Transverse colon (tissue), 4 donors: ENCODE data around the gene BRIP1. TPM values are rescaled to one million over a fixed set of nuclear protein-coding genes. Genes with fewer than 3 reads are reported as not detected.

ENCODE experiments used
- DNase-seq: peaks from one replicate; pipeline ENCODE4 v3.0.0-alpha.2; 2019
- H3K27ac ChIP-seq, 4 donors: fragments of 200-600 bp; sonication (generic); 2 replicates each; pipeline ENCODE4 v1.5.1; 2016 to 2018; ENCODE audit warnings: inconsistent platforms in 4 of 4
- H3K27me3 ChIP-seq: fragments of 200-600 bp; sonication (generic); 2 replicates; pipeline ENCODE4 v1.5.1; 2017; ENCODE audit warnings: inconsistent platforms
- H3K36me3 ChIP-seq, 4 donors: fragments of 200-600 bp; sonication (generic); 2 replicates each; pipeline ENCODE4 v1.5.1; 2017 to 2019; ENCODE audit warnings: inconsistent platforms in 4 of 4
- H3K4me1 ChIP-seq, 4 donors: fragments of 200-600 bp; sonication (generic); 2 replicates each; pipeline ENCODE4 v1.5.1; 2017 to 2020; ENCODE audit warnings: inconsistent platforms in 4 of 4
- H3K4me3 ChIP-seq, 4 donors: fragments of 200-600 bp; sonication (generic); 1 replicate in 1 of 4; 2 replicates in 3 of 4; pipeline versions ENCODE4 v1.5.1 to v1.6.1; 2017 to 2019; ENCODE audit warnings: inconsistent platforms in 4 of 4
- H3K9me3 ChIP-seq, 2 donors: fragments of 200-600 bp; sonication (generic); 2 replicates each; pipeline ENCODE4 v1.5.1; 2017 to 2019; ENCODE audit warnings: inconsistent platforms in 2 of 2
- EP300 ChIP-seq: sonication (generic); formaldehyde crosslinking; IDR thresholded peaks from one replicate; pipeline ENCODE4 v1.6.1; 2017; ENCODE audit warnings: antibody characterized with exemption, low read depth
- POLR2A ChIP-seq: fragments of 450-650 bp; IDR thresholded peaks from one replicate; pipeline ENCODE4 v1.6.1; 2016; ENCODE audit warnings: antibody characterized with exemption, mild to moderate bottlenecking, moderate library complexity
- POLR2AphosphoS5 ChIP-seq, 3 donors: sonication (generic); formaldehyde crosslinking; IDR thresholded peaks; one replicate each; pipeline ENCODE4 v1.6.1; 2016; ENCODE audit warnings: antibody characterized with exemption in 3 of 3
- WGBS, 2 donors: methylation state at CpG; one replicate each; pipeline ENCODE4 v1.1.5; 2018; ENCODE audit warnings: low coverage in 1 of 2; 5-methylcytosine and 5-hydroxymethylcytosine counted together
- in situ Hi-C, 4 donors: fragments of 200-750 bp; cut with MboI; loops; one replicate each; pipeline versions ENCODE4 v1.15.0 to v1.15.1; 2017; ENCODE audit warnings: low sequenced_read_pairs in 3 of 4, low pct_ligation_motif_present in 1 of 4, low pct_unique_long_range_greater_than_20kb in 1 of 4
- intact Hi-C: fragments of 100-400 bp; cut with DNase I; formaldehyde crosslinking; loops from one replicate; pipeline ENCODE4 v1.15.1; 2023; ENCODE audit warnings: low total_unique reads
- total RNA-seq, 4 donors: library from RNA; depleted of rRNA; stranded (reverse); fragments of >200 nt; gene quantifications; one replicate each; pipeline ENCODE4 v1.1.0, GENCODE V29; 2016
- TF ChIP-seq, protein P1 (sequence below), 5 experiments: fragments of 200-600 bp in 3 of 5; fragments of 450-650 bp in 2 of 5; sonication (generic) in 3 of 5; IDR thresholded peaks; 1 replicate in 2 of 5; 2 replicates in 3 of 5; pipeline ENCODE4 v1.5.1; 2016 to 2017; ENCODE audit warnings: antibody characterized with exemption in 5 of 5, inconsistent platforms in 3 of 5, mild to moderate bottlenecking in 2 of 5, moderate library complexity in 1 of 5

The BRIP1 gene
- total RNA-seq, 4 donors from 2014 or later = 0.80 to 1.9 (median 1.2) TPM

DNA sequence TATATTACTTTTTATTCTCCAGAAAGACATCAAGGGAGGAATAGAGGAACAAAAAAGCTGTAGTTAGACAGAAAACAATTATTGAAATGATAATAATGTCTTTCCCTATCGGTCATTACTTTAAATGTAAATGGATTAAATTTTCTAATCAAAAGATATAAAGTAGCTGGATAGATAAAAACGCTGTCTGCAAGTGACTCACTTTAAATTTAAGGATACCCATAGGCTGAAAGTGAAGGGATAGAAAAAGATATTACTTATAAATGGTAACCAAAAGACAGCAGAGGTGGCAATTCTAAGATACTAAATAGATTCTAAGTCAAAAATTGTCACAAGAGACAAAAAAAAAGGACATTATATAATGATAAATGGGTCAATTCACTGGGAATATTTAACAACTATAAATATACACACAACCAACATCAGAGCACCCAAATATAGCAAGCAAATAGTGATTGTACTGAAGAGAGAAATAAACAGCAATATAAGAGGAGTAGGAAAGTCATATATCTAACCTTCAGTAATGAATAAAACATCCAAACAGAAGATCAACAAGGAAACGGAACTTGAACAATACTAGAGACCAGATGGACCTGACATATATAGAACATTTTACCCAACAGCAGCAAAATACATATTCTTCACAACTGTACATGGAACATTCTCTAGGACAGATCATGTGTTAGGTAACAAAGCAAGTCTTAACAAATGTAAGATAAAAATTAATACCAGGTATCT, 116.9 kb downstream of the BRIP1 start:
- Histone ChIP-seq H3K27ac (no peak overlapping the region), H3K4me3 (no peak overlapping the region), H3K36me3 (no peaks in the 10 kb centered on the region), H3K9me3 (no peaks in the 10 kb centered on the region), H3K27me3 (no peaks in the 10 kb centered on the region), H3K4me1 (no peaks in the 10 kb centered on the region)
- intact Hi-C loops (no loop called here), in situ Hi-C loops (loop anchor here in 1 of 4 donors (25.0 kb wide), 1 partner anchor 91 kb away; no protein-coding TSS in a partner anchor)
- DNase-seq = no peak
- no peak for TF ChIP-seq POLR2A
- TF ChIP-seq, protein P1, sequence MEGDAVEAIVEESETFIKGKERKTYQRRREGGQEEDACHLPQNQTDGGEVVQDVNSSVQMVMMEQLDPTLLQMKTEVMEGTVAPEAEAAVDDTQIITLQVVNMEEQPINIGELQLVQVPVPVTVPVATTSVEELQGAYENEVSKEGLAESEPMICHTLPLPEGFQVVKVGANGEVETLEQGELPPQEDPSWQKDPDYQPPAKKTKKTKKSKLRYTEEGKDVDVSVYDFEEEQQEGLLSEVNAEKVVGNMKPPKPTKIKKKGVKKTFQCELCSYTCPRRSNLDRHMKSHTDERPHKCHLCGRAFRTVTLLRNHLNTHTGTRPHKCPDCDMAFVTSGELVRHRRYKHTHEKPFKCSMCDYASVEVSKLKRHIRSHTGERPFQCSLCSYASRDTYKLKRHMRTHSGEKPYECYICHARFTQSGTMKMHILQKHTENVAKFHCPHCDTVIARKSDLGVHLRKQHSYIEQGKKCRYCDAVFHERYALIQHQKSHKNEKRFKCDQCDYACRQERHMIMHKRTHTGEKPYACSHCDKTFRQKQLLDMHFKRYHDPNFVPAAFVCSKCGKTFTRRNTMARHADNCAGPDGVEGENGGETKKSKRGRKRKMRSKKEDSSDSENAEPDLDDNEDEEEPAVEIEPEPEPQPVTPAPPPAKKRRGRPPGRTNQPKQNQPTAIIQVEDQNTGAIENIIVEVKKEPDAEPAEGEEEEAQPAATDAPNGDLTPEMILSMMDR (IDR thresholded peaks at IDR 0.05) = no peak
- no peak for TF ChIP-seq POLR2AphosphoS5 (IDR thresholded peaks at IDR 0.05)
- no peak for TF ChIP-seq EP300
- WGBS, 2 donors = 77 to 100% methylated on average over 2 to 3 of the region's 3 CpGs

DNA sequence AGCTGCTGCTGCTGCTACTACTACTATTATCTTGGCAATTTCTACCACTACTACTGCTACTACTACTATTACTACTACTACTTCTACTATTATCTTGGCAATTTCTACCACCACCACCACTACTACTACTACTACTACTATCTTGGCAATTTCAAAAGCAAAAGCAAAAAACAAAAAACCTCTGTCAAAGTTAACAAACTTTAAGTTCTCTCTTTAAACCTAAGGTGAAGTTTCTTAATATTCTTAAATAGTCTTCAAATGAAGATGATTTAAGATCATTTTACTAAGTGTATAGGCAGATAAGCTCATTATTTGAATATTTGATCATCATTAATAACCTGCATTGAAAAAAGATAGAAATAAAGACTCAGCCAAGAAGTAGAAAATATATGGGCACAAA, 118.5 kb downstream of the BRIP1 start:
- Histone ChIP-seq H3K4me1 (no peaks in the 10 kb centered on the region), H3K27me3 (no peaks in the 10 kb centered on the region), H3K9me3 (no peaks in the 10 kb centered on the region), H3K27ac (no peak overlapping the region), H3K4me3 (no peak overlapping the region), H3K36me3 (no peaks in the 10 kb centered on the region)
- TF ChIP-seq POLR2AphosphoS5 (IDR thresholded peaks at IDR 0.05) (no peak), POLR2A (no peak), EP300 (no peak)
- TF ChIP-seq, protein P1 (IDR thresholded peaks at IDR 0.05) = no peak
- intact Hi-C loops = no loop called here
- in situ Hi-C loops = loop anchor here in 1 of 4 donors (25.0 kb wide), 1 partner anchor 92 kb away; no protein-coding TSS in a partner anchor
- no peak for DNase-seq

DNA sequence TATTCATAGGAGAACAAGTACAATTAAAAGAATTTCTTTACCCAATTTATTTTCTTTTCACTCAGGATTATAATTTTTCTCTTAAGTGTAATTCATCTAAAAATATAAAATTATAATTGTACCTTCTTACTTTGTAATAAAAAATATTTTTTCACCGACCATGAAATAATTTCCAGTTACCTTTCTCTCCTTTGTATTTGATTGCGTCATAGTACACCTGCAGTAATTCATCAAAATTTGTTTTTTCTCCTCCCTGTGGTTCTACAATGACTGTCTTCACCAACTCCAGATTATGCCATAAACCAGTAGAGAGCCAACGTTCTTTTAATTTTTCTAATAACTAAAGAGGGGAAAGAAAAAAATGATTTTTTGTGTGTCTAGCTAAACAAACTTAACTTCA, 119.1 kb downstream of the BRIP1 start:
- Histone ChIP-seq H3K27ac (no peak overlapping the region), H3K4me3 (no peak overlapping the region), H3K27me3 (no peaks in the 10 kb centered on the region), H3K4me1 (no peaks in the 10 kb centered on the region), H3K36me3 (no peaks in the 10 kb centered on the region), H3K9me3 (no peaks in the 10 kb centered on the region)
- intact Hi-C loops (no loop called here), in situ Hi-C loops (loop anchor here in 1 of 4 donors (25.0 kb wide), 1 partner anchor 93 kb away; no protein-coding TSS in a partner anchor)
- no peak for DNase-seq
- TF ChIP-seq, protein P1 (IDR thresholded peaks at IDR 0.05) = no peak
- no peak for TF ChIP-seq POLR2AphosphoS5 (IDR thresholded peaks at IDR 0.05)
- no peak for TF ChIP-seq EP300
- no peak for TF ChIP-seq POLR2A
- 95 to 98% methylated on average over 3 of the region's 3 CpGs for WGBS, 2 donors

DNA sequence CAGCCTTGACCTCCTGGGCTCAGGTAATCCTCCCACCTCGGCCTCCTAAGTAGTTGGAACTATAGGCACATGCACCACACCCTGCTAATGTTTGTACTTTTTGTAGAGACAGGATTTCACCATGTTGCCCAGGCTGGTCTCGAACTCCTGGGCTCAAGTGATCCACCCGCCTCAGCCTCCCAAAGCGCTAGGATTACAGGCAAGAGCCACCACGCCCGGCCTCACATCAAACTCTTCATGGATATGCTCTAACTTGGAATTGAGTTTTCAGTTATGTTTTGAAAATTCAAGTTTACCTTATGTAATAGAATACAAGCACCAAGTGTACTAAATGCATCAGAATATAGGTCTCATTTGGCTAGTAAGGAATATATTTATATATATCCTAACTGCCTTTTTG, 119.6 kb downstream of the BRIP1 start:
- Histone ChIP-seq H3K4me1 (no peaks in the 10 kb centered on the region), H3K9me3 (no peaks in the 10 kb centered on the region), H3K27ac (no peak overlapping the region), H3K4me3 (no peak overlapping the region), H3K27me3 (no peaks in the 10 kb centered on the region), H3K36me3 (no peaks in the 10 kb centered on the region)
- intact Hi-C loops (no loop called here), in situ Hi-C loops (loop anchor here in 1 of 4 donors (25.0 kb wide), 1 partner anchor 94 kb away; no protein-coding TSS in a partner anchor)
- 89 to 96% methylated on average over 6 of the region's 6 CpGs for WGBS, 2 donors
- TF ChIP-seq POLR2A = no peak
- no peak for TF ChIP-seq POLR2AphosphoS5 (IDR thresholded peaks at IDR 0.05)
- TF ChIP-seq, protein P1 (IDR thresholded peaks at IDR 0.05) = no peak
- no peak for TF ChIP-seq EP300
- DNase-seq = no peak
